H1 (cell line): ENCODE results near the gene LIPT2. TPM values are rescaled to one million over a fixed set of nuclear protein-coding genes. Genes with fewer than 3 reads are reported as not detected.

ENCODE experiments used
- CTCF ChIA-PET: fragments of 300-600 bp; sonication (Branson Sonifier 250); formaldehyde crosslinking; loops from one replicate; lab custom pipeline; 2021; ENCODE audit not compliant: partially characterized antibody; lab: Charles Lee
- POLR2A ChIA-PET: fragments of 300-600 bp; sonication (Branson Sonifier 250); formaldehyde crosslinking; loops from one replicate; lab custom pipeline; 2021; ENCODE audit warnings: inconsistent platforms; ENCODE audit not compliant: partially characterized antibody; lab: Charles Lee
- DNase-seq, 2 experiments: peaks; one replicate each; pipeline versions ENCODE4 v3.0.0 to v3.0.0-alpha.2; 2010 to 2022; ENCODE audit warnings: low spot score in 2 of 2, low read depth in 1 of 2, mixed read lengths in 1 of 2
- FAIRE-seq: peaks from 2 replicates; lab custom pipeline; 2011; peaks lifted over from hg19 to GRCh38; lab: Jason Lieb, UNC
- H2AFZ ChIP-seq: 2 replicates; pipeline ENCODE4 v1.8.1; 2012; ENCODE audit warnings: low read length, inconsistent platforms
- H2AK5ac ChIP-seq: 2 replicates; pipeline ENCODE4 v1.6.1; 2013; ENCODE audit warnings: low read depth, low read length
- H2BK120ac ChIP-seq: replicated peaks from 2 replicates; pipeline ENCODE3; 2013; ENCODE audit warnings: low read depth, low read length, inconsistent platforms
- H2BK12ac ChIP-seq: 2 replicates; pipeline ENCODE4 v1.6.1; 2013; ENCODE audit warnings: low read depth, low read length
- H2BK15ac ChIP-seq: 2 replicates; pipeline ENCODE4 v1.6.1; 2013; ENCODE audit warnings: low read length
- H2BK20ac ChIP-seq: 2 replicates; pipeline ENCODE4 v1.6.1; 2013; ENCODE audit warnings: low read length
- H2BK5ac ChIP-seq: 2 replicates; pipeline ENCODE4 v1.6.1; 2013; ENCODE audit warnings: low read depth, low read length
- H3K14ac ChIP-seq: 2 replicates; pipeline ENCODE4 v1.6.1; 2013; ENCODE audit warnings: inconsistent platforms; ENCODE audit not compliant: insufficient read length
- H3K18ac ChIP-seq: 2 replicates; pipeline ENCODE4 v1.6.1; 2013; ENCODE audit warnings: low read length; ENCODE audit errors: extremely low read depth
- H3K23ac ChIP-seq: 2 replicates; pipeline ENCODE4 v1.6.1; 2013; ENCODE audit warnings: inconsistent platforms; ENCODE audit not compliant: insufficient read length
- H3K23me2 ChIP-seq: 2 replicates; pipeline ENCODE4 v1.6.1; 2013; ENCODE audit warnings: low read depth, low read length
- H3K27ac ChIP-seq: 2 replicates; pipeline ENCODE4 v1.6.1; 2011; ENCODE audit warnings: low read depth, low read length, inconsistent platforms
- H3K27me3 ChIP-seq, 4 experiments: replicated peaks in 1 of 4; 1 replicate in 1 of 4; 2 replicates in 3 of 4; pipeline versions ENCODE4 v1.6.1 to v1.8.1; 2011 to 2013; ENCODE audit warnings: low read length in 3 of 4, mild to moderate bottlenecking in 3 of 4, inconsistent platforms in 2 of 4, mixed read lengths in 2 of 4, moderate library complexity in 1 of 4; ENCODE audit not compliant: control insufficient read depth in 3 of 4, insufficient read depth in 3 of 4; ENCODE audit errors: extremely low read depth in 1 of 4
- H3K36me3 ChIP-seq, 4 experiments: 2 replicates each; pipeline versions ENCODE4 v1.6.1 to v1.8.1; 2011 to 2013; ENCODE audit warnings: mild to moderate bottlenecking in 4 of 4, low read length in 3 of 4, moderate library complexity in 2 of 4, control low read depth in 1 of 4, inconsistent platforms in 1 of 4; ENCODE audit not compliant: insufficient read depth in 4 of 4, control insufficient read depth in 2 of 4
- H3K4ac ChIP-seq: replicated peaks from 2 replicates; pipeline ENCODE3; 2013; ENCODE audit warnings: low read length, low read depth, mixed read lengths, inconsistent platforms; ENCODE audit not compliant: insufficient read length
- H3K4me1 ChIP-seq, 4 experiments: replicated peaks in 1 of 4; 1 replicate in 1 of 4; 2 replicates in 3 of 4; pipeline versions ENCODE4 v1.6.1 to v1.8.1; 2011 to 2013; ENCODE audit warnings: low read length in 3 of 4, inconsistent platforms in 2 of 4, mixed read lengths in 1 of 4; ENCODE audit not compliant: insufficient read depth in 4 of 4, control insufficient read depth in 3 of 4
- H3K4me2 ChIP-seq, 2 experiments: 2 replicates each; pipeline versions ENCODE4 v1.6.1 to v1.8.1; 2011 to 2013; ENCODE audit warnings: low read depth in 2 of 2, low read length in 2 of 2, control low read depth in 1 of 2, inconsistent platforms in 1 of 2, mild to moderate bottlenecking in 1 of 2; ENCODE audit not compliant: insufficient read depth in 1 of 2
- H3K4me3 ChIP-seq, 4 experiments: fragments of 200-600, 300-600 bp in 1 of 4; sonication (generic), shearing (Covaris generic), sonication (Bioruptor Twin) in 1 of 4; 2 replicates each; pipeline versions ENCODE4 v1.5.1 to v1.8.1; 2011 to 2016; ENCODE audit warnings: low read length in 4 of 4, low read depth in 3 of 4, control low read depth in 2 of 4, inconsistent platforms in 2 of 4, mild to moderate bottlenecking in 2 of 4, mixed read lengths in 1 of 4, moderate library complexity in 1 of 4; ENCODE audit not compliant: insufficient read depth in 2 of 4; ENCODE audit errors: extremely low read depth in 1 of 4
- H3K56ac ChIP-seq: replicated peaks from 2 replicates; pipeline ENCODE3; 2013; ENCODE audit warnings: low read depth, mild to moderate bottlenecking, mixed read lengths, low read length, inconsistent platforms; ENCODE audit not compliant: insufficient read length
- H3K79me1 ChIP-seq: 2 replicates; pipeline ENCODE4 v1.6.1; 2013; ENCODE audit warnings: low read depth, low read length, control low read depth
- H3K79me2 ChIP-seq, 2 experiments: 2 replicates each; pipeline versions ENCODE4 v1.6.1 to v1.8.1; 2012 to 2013; ENCODE audit warnings: low read length in 2 of 2, mild to moderate bottlenecking in 2 of 2, inconsistent platforms in 1 of 2; ENCODE audit not compliant: insufficient read depth in 2 of 2, control insufficient read depth in 1 of 2
- H3K9ac ChIP-seq, 4 experiments: replicated peaks in 1 of 4; 1 replicate in 1 of 4; 2 replicates in 3 of 4; pipeline versions ENCODE4 v1.6.1 to v1.8.1; 2011 to 2013; ENCODE audit warnings: low read depth in 3 of 4, low read length in 3 of 4, control low read depth in 2 of 4, mild to moderate bottlenecking in 2 of 4, moderate library complexity in 2 of 4, inconsistent platforms in 1 of 4; ENCODE audit errors: extremely low read depth in 1 of 4
- H3K9me3 ChIP-seq, 2 experiments: 2 replicates each; pipeline versions ENCODE4 v1.6.1 to v1.8.1; 2012 to 2013; ENCODE audit warnings: mild to moderate bottlenecking in 2 of 2, moderate library complexity in 2 of 2, control low read depth in 1 of 2, inconsistent platforms in 1 of 2, low read depth in 1 of 2, low read length in 1 of 2, mixed read lengths in 1 of 2; ENCODE audit not compliant: insufficient read depth in 2 of 2
- H4K20me1 ChIP-seq, 2 experiments: replicated peaks in 1 of 2; 2 replicates each; pipeline versions ENCODE3 to v1.8.1; 2011 to 2013; ENCODE audit warnings: inconsistent platforms in 2 of 2, low read length in 2 of 2, mild to moderate bottlenecking in 1 of 2; ENCODE audit not compliant: insufficient read depth in 2 of 2, control insufficient read depth in 1 of 2
- H4K5ac ChIP-seq: 2 replicates; pipeline ENCODE4 v1.6.1; 2013; ENCODE audit warnings: low read length, low read depth, mixed read lengths, inconsistent platforms; ENCODE audit not compliant: insufficient read length
- H4K8ac ChIP-seq: 2 replicates; pipeline ENCODE4 v1.8.0; 2013; ENCODE audit warnings: mild to moderate bottlenecking, moderate library complexity, low read length, inconsistent platforms; ENCODE audit not compliant: insufficient read depth; ENCODE audit errors: extremely low read depth
- H4K91ac ChIP-seq: replicated peaks from 2 replicates; pipeline ENCODE3; 2013; ENCODE audit warnings: low read length, mixed read lengths, inconsistent platforms; ENCODE audit not compliant: insufficient read length
- BACH1 ChIP-seq: IDR thresholded peaks from 2 replicates; pipeline ENCODE4 v1.6.1; 2012; ENCODE audit warnings: low read length, improper control_type of control experiment
- CHD1 ChIP-seq: IDR thresholded peaks from 2 replicates; pipeline ENCODE4 v1.6.1; 2012; ENCODE audit warnings: low read depth, low read length, improper control_type of control experiment
- JUN ChIP-seq: IDR thresholded peaks from 2 replicates; pipeline ENCODE4 v1.6.1; 2011; ENCODE audit warnings: low read depth, mild to moderate bottlenecking, improper control_type of control experiment, low read length
- KDM5A ChIP-seq: fragments of 200-600 bp; IDR thresholded peaks from 2 replicates; pipeline ENCODE4 v1.7.1; 2012; ENCODE audit warnings: mild to moderate bottlenecking, low read length, inconsistent platforms, mixed read lengths
- POLR2A ChIP-seq, 2 experiments: IDR thresholded peaks; 1 replicate in 1 of 2; 2 replicates in 1 of 2; pipeline ENCODE4 v1.6.1; 2011; ENCODE audit warnings: low read depth in 2 of 2, low read length in 2 of 2, mild to moderate bottlenecking in 2 of 2; ENCODE audit errors: control extremely low read depth in 1 of 2
- RXRA ChIP-seq: IDR thresholded peaks from 2 replicates; pipeline ENCODE4 v1.6.1; 2011; ENCODE audit warnings: low read depth, mild to moderate bottlenecking, low read length, moderate library complexity; ENCODE audit not compliant: insufficient read depth
- SAP30 ChIP-seq: fragments of 300-600 bp; sonication (generic); IDR thresholded peaks from 2 replicates; pipeline ENCODE4 v1.7.1; 2012; ENCODE audit warnings: low read length, moderate library complexity, mild to moderate bottlenecking, inconsistent platforms; ENCODE audit not compliant: insufficient read depth, insufficient replicate concordance
- SIRT6 ChIP-seq: IDR thresholded peaks from one replicate; pipeline ENCODE4 v1.7.1; 2012; ENCODE audit warnings: low read length, inconsistent platforms
- SP1 ChIP-seq: IDR thresholded peaks from 2 replicates; pipeline ENCODE4 v1.6.1; 2011; ENCODE audit warnings: low read depth, low read length
- SP2 ChIP-seq: IDR thresholded peaks from 2 replicates; pipeline ENCODE4 v1.6.1; 2012; ENCODE audit warnings: mild to moderate bottlenecking, low read length, inconsistent platforms
- TAF7 ChIP-seq: optimal IDR thresholded peaks from 2 replicates; pipeline ENCODE3; 2011; ENCODE audit warnings: low read depth, mild to moderate bottlenecking, inconsistent platforms, low read length, moderate library complexity, borderline replicate concordance
- TBP ChIP-seq: IDR thresholded peaks from 2 replicates; pipeline ENCODE4 v1.6.1; 2011; ENCODE audit warnings: low read depth, low read length, improper control_type of control experiment
- ZNF274 ChIP-seq: IDR thresholded peaks from 2 replicates; pipeline ENCODE4 v1.7.0; 2012; ENCODE audit warnings: low read length, borderline replicate concordance; ENCODE audit errors: extremely low read depth
- WGBS, 2 experiments: shearing (Covaris generic) in 1 of 2; methylation state at CpG; one replicate each; pipeline versions ENCODE4 v1.1.6 to v1.1.7; 2013 to 2015; ENCODE audit warnings: low lambda C conversion rate in 2 of 2, mixed read lengths in 2 of 2, inconsistent platforms in 1 of 2, low coverage in 1 of 2, missing lambda C conversion rate in 1 of 2; ENCODE audit not compliant: insufficient replicate concordance in 2 of 2, insufficient coverage in 1 of 2, insufficient read length in 1 of 2; ENCODE audit errors: extremely low coverage in 1 of 2, missing lambda C conversion rate in 1 of 2; 5-methylcytosine and 5-hydroxymethylcytosine counted together
- polyA plus RNA-seq, 7 experiments: library from polyadenylated mRNA; depleted of rRNA in 3 of 7; stranded (reverse) in 5 of 7; unstranded in 2 of 7; fragments of >200 nt in 5 of 7; fragments of 200-250 nt in 2 of 7; gene quantifications; 1 replicate in 5 of 7; 2 replicates in 1 of 7; 4 replicates in 1 of 7; pipeline versions ENCODE4 v1.2.1 to v1.2.3, GENCODE V29; 2011 to 2013; ENCODE audit warnings: missing spikeins in 2 of 7, mixed read lengths in 2 of 7
- total RNA-seq: library from RNA; stranded (reverse); fragmentation: NEBNext Ultra II Directional; extraction: Animal tissue kit (Norgen Biotek cat#: 25700); gene quantifications from 2 replicates; pipeline ENCODE4 v1.2.1, GENCODE V29; 2021
- TF ChIP-seq, protein P1 (sequence below): IDR thresholded peaks from 2 replicates; pipeline ENCODE4 v1.6.1; 2011; ENCODE audit warnings: low read depth, mild to moderate bottlenecking, low read length; ENCODE audit not compliant: insufficient read depth

Gene LIPT2
- total and polyA plus RNA-seq, 2 of the 8 experiments (the other 6 are each of a cell fraction or from before 2014, with no cell fraction given): 6.4 to 16.7 TPM

DNA sequence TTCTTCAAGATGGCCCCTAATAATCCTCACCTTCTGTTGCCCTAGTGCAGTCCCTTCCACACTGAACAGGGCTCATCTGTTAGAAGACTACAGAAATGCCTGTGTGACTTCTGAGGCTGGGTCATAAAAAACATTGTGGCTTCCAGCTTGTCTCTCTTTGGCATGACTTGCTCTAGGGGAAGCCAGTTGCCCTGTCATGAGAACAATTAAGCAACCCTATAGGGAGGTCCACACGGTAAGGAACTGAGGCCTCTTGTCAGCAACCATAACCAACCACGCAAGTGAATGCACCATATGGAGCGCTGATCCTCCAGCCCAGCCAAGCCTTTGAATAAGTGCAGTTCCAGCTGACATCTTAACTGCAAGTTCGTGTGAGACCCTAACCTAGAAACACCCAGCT, 2.6 kb downstream of the LIPT2 start:
- no peak overlapping the region for H3K4ac ChIP-seq
- no peak overlapping the region for H3K18ac ChIP-seq
- H3K79me2 ChIP-seq: no peaks in the 10 kb centered on the region
- no peaks in the 10 kb centered on the region for H3K9me3 ChIP-seq
- no peak overlapping the region for H2BK15ac ChIP-seq
- H4K20me1 ChIP-seq: no peaks in the 10 kb centered on the region
- peaks cover 0 to 7% (median 4%) of the 10 kb centered on the region in 4 experiments; a peak in 4 of 7 replicates for H3K4me1 ChIP-seq
- no peak overlapping the region for H3K14ac ChIP-seq
- H2AK5ac ChIP-seq: no peak overlapping the region
- no peak overlapping the region for H3K27ac ChIP-seq
- H2BK12ac ChIP-seq: no peak overlapping the region
- no peak overlapping the region for H3K56ac ChIP-seq
- H2BK20ac ChIP-seq: no peak overlapping the region
- no peak overlapping the region for H2BK120ac ChIP-seq
- FAIRE-seq: no peak
- no peak for TF ChIP-seq SIRT6
- TF ChIP-seq RXRA: no peak
- TF ChIP-seq, protein P1, sequence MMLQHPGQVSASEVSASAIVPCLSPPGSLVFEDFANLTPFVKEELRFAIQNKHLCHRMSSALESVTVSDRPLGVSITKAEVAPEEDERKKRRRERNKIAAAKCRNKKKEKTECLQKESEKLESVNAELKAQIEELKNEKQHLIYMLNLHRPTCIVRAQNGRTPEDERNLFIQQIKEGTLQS: no peak
- TF ChIP-seq SP2: no peak
- TF ChIP-seq SP1: no peak
- TF ChIP-seq SAP30: no peak
- TF ChIP-seq ZNF274: no peak
- TF ChIP-seq POLR2A (IDR thresholded peaks at IDR 0.05; ENCODE audit: control extremely low read depth in 1 of 2, low read depth in 2 of 2, low read length in 2 of 2): no peak
- no peak for TF ChIP-seq JUN
- no peak for TF ChIP-seq CHD1
- no peak for TF ChIP-seq KDM5A
- TF ChIP-seq TAF7: no peak
- no peak for TF ChIP-seq TBP
- no peak for TF ChIP-seq BACH1
- no peak for DNase-seq
- no peak overlapping the region for H4K91ac ChIP-seq
- peaks cover 9% of the 10 kb centered on the region; the same call in 1 of the 2 replicates for H3K23me2 ChIP-seq
- no peak overlapping the region for H3K4me3 ChIP-seq
- ChIA-PET POLR2A (no interaction called here), CTCF (interaction anchor here (1.0 kb wide), 1 partner anchor 38 kb away, joined by 3 read pairs; no protein-coding TSS in a partner anchor)
- no peak overlapping the region for H3K4me2 ChIP-seq
- H3K27me3 ChIP-seq: no peaks in the 10 kb centered on the region
- no peaks in the 10 kb centered on the region for H3K36me3 ChIP-seq
- no peak overlapping the region for H4K5ac ChIP-seq
- no peaks in the 10 kb centered on the region for H3K79me1 ChIP-seq
- no peak overlapping the region for H4K8ac ChIP-seq
- 91% methylated on average over 4 of the region's 4 CpGs; no CpG with 5 or more reads in 1 of the 2 experiments for WGBS, 2 experiments
- no peak overlapping the region for H3K9ac ChIP-seq
- H2AFZ ChIP-seq: no peak overlapping the region
- no peak overlapping the region for H2BK5ac ChIP-seq
- no peak overlapping the region for H3K23ac ChIP-seq
